ENCODE data around the gene NEURL4. TPM values are rescaled to one million over a fixed set of nuclear protein-coding genes. Genes with fewer than 3 reads are reported as not detected.

The NEURL4 gene
- polyA plus RNA-seq, 1 of the 3 experiments (the other 2 are of a cell fraction), result 22.1 TPM

GRCh38 chr17:7296189-7296861, 32.8 kb downstream of the NEURL4 start (continued):
- TF ChIP-seq CTCF (IDR thresholded peaks at IDR 0.05) (peak; percentile 88), MXI1 (IDR thresholded peaks at IDR 0.05; ENCODE audit: low read depth, low read length) (peak; percentile 93), PBX3 (IDR thresholded peaks at IDR 0.05) (no peak), ZBTB33 (IDR thresholded peaks at IDR 0.05; ENCODE audit: borderline replicate concordance, low read depth) (no peak), RXRA (IDR thresholded peaks at IDR 0.05; ENCODE audit: borderline replicate concordance, low read depth) (no peak), RFX5 (IDR thresholded peaks at IDR 0.05; ENCODE audit: low read length) (no peak), TCF12 (IDR thresholded peaks at IDR 0.05) (peak; percentile 17; the same call in 1 of the 2 replicates), CHD2 (IDR thresholded peaks at IDR 0.05; ENCODE audit: low read length, partially characterized antibody) (no peak), RCOR1 (IDR thresholded peaks at IDR 0.05; ENCODE audit: low read length) (no peak), SMC3 (IDR thresholded peaks at IDR 0.05; ENCODE audit: low read depth, low read length) (peak; percentile 95), USF1 (IDR thresholded peaks at IDR 0.05; ENCODE audit: borderline replicate concordance, low read depth) (peak; percentile 68; the same call in 1 of the 2 replicates), IRF3 (IDR thresholded peaks at IDR 0.05; ENCODE audit: low read depth, low read length) (no peak), EZH2phosphoT487 (IDR thresholded peaks at IDR 0.05; ENCODE audit: borderline replicate concordance, low read depth) (no peak), NRF1 (IDR thresholded peaks at IDR 0.05; ENCODE audit: low read depth, low read length) (no peak), ELF1 (IDR thresholded peaks at IDR 0.05) (0 out of 2 replicates have a peak, but pooled peaks have one; percentile 15), MAX (IDR thresholded peaks at IDR 0.05; ENCODE audit: low read depth) (peak; percentile 94), TAF1 (IDR thresholded peaks at IDR 0.05; ENCODE audit: borderline replicate concordance, low read depth, low read length) (no peak), GABPA (IDR thresholded peaks at IDR 0.05; ENCODE audit: low read depth) (no peak)

Measured in SK-N-SH (cell line).